GM12878 (cell line): ENCODE measurements around the gene OTUD3. TPM values are rescaled to one million over a fixed set of nuclear protein-coding genes. Genes with fewer than 3 reads are reported as not detected.

Experiments
- ATAC-seq: fragments of 200-7000 bp; cut with Tn5 transposase; 3 replicates; pipeline ENCODE4 v1.9.1; 2020; ENCODE audit warnings: mild to moderate bottlenecking, moderate library complexity
- BruUV-seq: library from RNA; stranded (reverse); fragments of 400-500 nt; replicated peaks from 2 replicates; lab custom pipeline; 2021; lab: Mats Ljungman, UMichigan
- CTCF ChIA-PET: fragments of 300-600 bp; sonication (Branson Sonifier 250); formaldehyde crosslinking; extraction: SDS; loops from one replicate; lab custom pipeline; 2021; ENCODE audit warnings: inconsistent platforms; lab: Yijun Ruan, JAX
- POLR2A ChIA-PET: fragments of 350-600 bp; formaldehyde crosslinking; extraction: SDS; loops from one replicate; lab custom pipeline; 2021; ENCODE audit warnings: inconsistent platforms; lab: Charles Lee
- RAD21 ChIA-PET: fragments of 300-600 bp; sonication (Branson Sonifier 250); formaldehyde crosslinking; loops from one replicate; lab custom pipeline; 2023; ENCODE audit warnings: antibody characterized with exemption; ENCODE audit not compliant: unreplicated experiment; lab: Charles Lee
- SMC1A ChIA-PET: fragments of 300-600 bp; sonication (Branson Sonifier 250); formaldehyde crosslinking; loops from one replicate; lab custom pipeline; 2023; ENCODE audit not compliant: unreplicated experiment, uncharacterized antibody; lab: Charles Lee
- DNase-seq: peaks from one replicate; pipeline ENCODE4 v3.0.0-alpha.2; 2011; ENCODE audit warnings: low read depth, low spot score
- FAIRE-seq: peaks from 3 replicates; lab custom pipeline; 2011; peaks lifted over from hg19 to GRCh38; lab: Jason Lieb, UNC
- H2AFZ ChIP-seq: 2 replicates; pipeline ENCODE4 v1.6.0; 2011; ENCODE audit warnings: low read depth, low read length, control low read depth; ENCODE audit not compliant: control insufficient read depth
- H3K27ac ChIP-seq: 2 replicates; pipeline ENCODE4 v1.5.1; 2011; ENCODE audit warnings: control low read depth; ENCODE audit not compliant: control insufficient read depth, insufficient read depth
- H3K27me3 ChIP-seq, 2 experiments: replicated peaks in 1 of 2; 2 replicates each; pipeline versions ENCODE4 v1.6.0 to v1.6.1; 2011; ENCODE audit warnings: low read length in 1 of 2; ENCODE audit not compliant: control insufficient read depth in 2 of 2, insufficient read depth in 2 of 2
- H3K36me3 ChIP-seq, 2 experiments: 2 replicates each; pipeline ENCODE4 v1.5.1; 2011; ENCODE audit warnings: low read length in 1 of 2; ENCODE audit not compliant: control insufficient read depth in 2 of 2, insufficient read depth in 2 of 2
- H3K4me1 ChIP-seq: 2 replicates; pipeline ENCODE4 v1.6.1; 2011; ENCODE audit warnings: mild to moderate bottlenecking, low read length, moderate library complexity, mixed read lengths; ENCODE audit not compliant: control insufficient read depth, insufficient read depth
- H3K4me2 ChIP-seq: 2 replicates; pipeline ENCODE4 v1.6.0; 2011; ENCODE audit warnings: control low read depth; ENCODE audit not compliant: control insufficient read depth, insufficient read depth
- H3K4me3 ChIP-seq: fragments of 200-600 bp; sonication (generic); 2 replicates; pipeline ENCODE4 v1.5.1; 2016
- H3K79me2 ChIP-seq: 2 replicates; pipeline ENCODE4 v1.6.0; 2011; ENCODE audit warnings: low read length; ENCODE audit not compliant: control insufficient read depth, insufficient read depth
- H3K9ac ChIP-seq: 2 replicates; pipeline ENCODE4 v1.8.0; 2011; ENCODE audit warnings: low read length, control low read depth, mixed read lengths; ENCODE audit not compliant: control insufficient read depth, insufficient read depth
- H3K9me3 ChIP-seq: replicated peaks from 3 replicates; pipeline ENCODE4 v1.5.1; 2011; ENCODE audit warnings: mild to moderate bottlenecking, low read length; ENCODE audit not compliant: control insufficient read depth, insufficient read depth
- H4K20me1 ChIP-seq: 2 replicates; pipeline ENCODE4 v1.6.0; 2011; ENCODE audit not compliant: control insufficient read depth, insufficient read depth
- CBX3 ChIP-seq: fragments of 200-600 bp; sonication (generic); IDR thresholded peaks from 2 replicates; pipeline ENCODE4 v1.6.1; 2016; ENCODE audit warnings: low read depth, borderline replicate concordance
- EGR1 ChIP-seq, 2 experiments: IDR thresholded peaks; 1 replicate in 1 of 2; 2 replicates in 1 of 2; pipeline ENCODE4 v1.6.1; 2011 to 2012; ENCODE audit warnings: low read depth in 2 of 2, low read length in 2 of 2, borderline replicate concordance in 1 of 2, mild to moderate bottlenecking in 1 of 2, moderate library complexity in 1 of 2
- HCFC1 ChIP-seq: fragments of 150-350 bp; IDR thresholded peaks from 2 replicates; pipeline ENCODE4 v1.6.1; 2014; ENCODE audit warnings: low read length
- NBN ChIP-seq: fragments of 450-650 bp; IDR thresholded peaks from 2 replicates; pipeline ENCODE4 v1.6.1; 2016
- RAD51 ChIP-seq: fragments of 450-650 bp; IDR thresholded peaks from 2 replicates; pipeline ENCODE4 v1.6.1; 2016; ENCODE audit warnings: moderate library complexity, mild to moderate bottlenecking, inconsistent platforms
- RELA ChIP-seq: fragments of 450-650 bp; IDR thresholded peaks from 2 replicates; pipeline ENCODE4 v1.8.0; 2014; ENCODE audit warnings: borderline replicate concordance; ENCODE audit not compliant: partially characterized antibody
- SMC3 ChIP-seq: IDR thresholded peaks from 2 replicates; pipeline ENCODE4 v1.6.1; 2011; ENCODE audit warnings: low read length, improper control_type of control experiment, borderline replicate concordance
- SREBF1 ChIP-seq: IDR thresholded peaks from 2 replicates; pipeline ENCODE4 v1.6.1; 2012; ENCODE audit warnings: mild to moderate bottlenecking, low read length
- in situ Hi-C: fragments of 300-500 bp; cut with MboI; formaldehyde crosslinking; loops from 9 replicates; pipeline ENCODE4 v1.14.3; 2018; ENCODE audit warnings: mixed read lengths
- intact Hi-C: fragments of 100-400 bp; cut with micrococcal nuclease; formaldehyde crosslinking; loops from one replicate; pipeline ENCODE4 v1.14.2; 2022; ENCODE audit not compliant: unreplicated experiment
- polyA plus RNA-seq, 11 experiments: library from polyadenylated mRNA; depleted of rRNA in 4 of 11; unstranded in 6 of 11; stranded (reverse) in 5 of 11; fragments of >200 nt; fragmentation: Nextera tagmentation in 4 of 11; fragmentation: Illumina TruSeq in 1 of 11; extraction: Ambion mirVana in 4 of 11; extraction: Trizol in 1 of 11; gene quantifications; 1 replicate in 1 of 11; 2 replicates in 10 of 11; pipeline versions ENCODE4 v1.2.1 to v1.2.3, GENCODE V29; 2011 to 2016; ENCODE audit warnings: inconsistent platforms in 2 of 11, missing spikeins in 2 of 11, low read depth in 1 of 11
- total RNA-seq, 4 experiments: library from RNA; depleted of rRNA in 3 of 4; stranded (reverse); fragments of >200 nt in 3 of 4; fragmentation: Illumina TruSeq in 1 of 4; extraction: Trizol in 1 of 4; gene quantifications; 2 replicates each; pipeline versions ENCODE4 v1.2.1 to v1.2.3, GENCODE V29; 2013 to 2021
- TF ChIP-seq, protein P1 (sequence below): IDR thresholded peaks from 2 replicates; pipeline ENCODE4 v1.6.1; 2011; ENCODE audit warnings: low read depth, low read length, improper control_type of control experiment, borderline replicate concordance
- TF ChIP-seq, protein P2 (sequence below): fragments of 450-650 bp; IDR thresholded peaks from 2 replicates; pipeline ENCODE4 v1.6.1; 2018; ENCODE audit warnings: mild to moderate bottlenecking, low read depth, moderate library complexity; ENCODE audit not compliant: partially characterized antibody

Gene OTUD3
- total and polyA plus RNA-seq, 10 of the 15 experiments (the other 5 are each of a cell fraction or from before 2014, with no cell fraction given), result 0.77 to 8.9 (median 4.8) TPM

- H3K27me3 ChIP-seq, result no peaks in the 10 kb centered on the region
- no TSS peak for BruUV-seq
- ChIA-PET RAD21 (no interaction called here), SMC1A (no interaction called here), CTCF (no interaction called here), POLR2A (no interaction called here)
- H3K4me1 ChIP-seq, result no peaks in the 10 kb centered on the region
- TF ChIP-seq, protein P1, sequence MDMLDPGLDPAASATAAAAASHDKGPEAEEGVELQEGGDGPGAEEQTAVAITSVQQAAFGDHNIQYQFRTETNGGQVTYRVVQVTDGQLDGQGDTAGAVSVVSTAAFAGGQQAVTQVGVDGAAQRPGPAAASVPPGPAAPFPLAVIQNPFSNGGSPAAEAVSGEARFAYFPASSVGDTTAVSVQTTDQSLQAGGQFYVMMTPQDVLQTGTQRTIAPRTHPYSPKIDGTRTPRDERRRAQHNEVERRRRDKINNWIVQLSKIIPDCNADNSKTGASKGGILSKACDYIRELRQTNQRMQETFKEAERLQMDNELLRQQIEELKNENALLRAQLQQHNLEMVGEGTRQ, result no peak
- no peak for TF ChIP-seq RAD51
- no peak for TF ChIP-seq SMC3
- TF ChIP-seq HCFC1, result no peak
- TF ChIP-seq, protein P2, sequence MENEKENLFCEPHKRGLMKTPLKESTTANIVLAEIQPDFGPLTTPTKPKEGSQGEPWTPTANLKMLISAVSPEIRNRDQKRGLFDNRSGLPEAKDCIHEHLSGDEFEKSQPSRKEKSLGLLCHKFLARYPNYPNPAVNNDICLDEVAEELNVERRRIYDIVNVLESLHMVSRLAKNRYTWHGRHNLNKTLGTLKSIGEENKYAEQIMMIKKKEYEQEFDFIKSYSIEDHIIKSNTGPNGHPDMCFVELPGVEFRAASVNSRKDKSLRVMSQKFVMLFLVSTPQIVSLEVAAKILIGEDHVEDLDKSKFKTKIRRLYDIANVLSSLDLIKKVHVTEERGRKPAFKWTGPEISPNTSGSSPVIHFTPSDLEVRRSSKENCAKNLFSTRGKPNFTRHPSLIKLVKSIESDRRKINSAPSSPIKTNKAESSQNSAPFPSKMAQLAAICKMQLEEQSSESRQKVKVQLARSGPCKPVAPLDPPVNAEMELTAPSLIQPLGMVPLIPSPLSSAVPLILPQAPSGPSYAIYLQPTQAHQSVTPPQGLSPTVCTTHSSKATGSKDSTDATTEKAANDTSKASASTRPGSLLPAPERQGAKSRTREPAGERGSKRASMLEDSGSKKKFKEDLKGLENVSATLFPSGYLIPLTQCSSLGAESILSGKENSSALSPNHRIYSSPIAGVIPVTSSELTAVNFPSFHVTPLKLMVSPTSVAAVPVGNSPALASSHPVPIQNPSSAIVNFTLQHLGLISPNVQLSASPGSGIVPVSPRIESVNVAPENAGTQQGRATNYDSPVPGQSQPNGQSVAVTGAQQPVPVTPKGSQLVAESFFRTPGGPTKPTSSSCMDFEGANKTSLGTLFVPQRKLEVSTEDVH, result no peak
- TF ChIP-seq EGR1 (IDR thresholded peaks at IDR 0.05; ENCODE audit: borderline replicate concordance in 1 of 2, low read depth in 2 of 2, low read length in 2 of 2), result no peak
- TF ChIP-seq NBN, result no peak
- TF ChIP-seq SREBF1, result no peak
- TF ChIP-seq RELA, result no peak
- TF ChIP-seq CBX3, result no peak
- no peak overlapping the region for H3K27ac ChIP-seq
- no peak for FAIRE-seq
- no peaks in the 10 kb centered on the region for H3K9me3 ChIP-seq
- no peak overlapping the region for H3K4me3 ChIP-seq
- no peak for ATAC-seq
- no peak overlapping the region for H3K4me2 ChIP-seq
- H3K79me2 ChIP-seq, result no peaks in the 10 kb centered on the region
- no peak for DNase-seq
- no peak overlapping the region for H3K9ac ChIP-seq
- in situ Hi-C loops, result no loop called here
- H4K20me1 ChIP-seq, result no peaks in the 10 kb centered on the region
- intact Hi-C loops, result no loop called here
- H3K36me3 ChIP-seq, result no peaks in the 10 kb centered on the region
- no peak overlapping the region for H2AFZ ChIP-seq
These were observed 42.0 kb upstream of the OTUD3 start for GRCh38 chr1:19840228-19840627.
